Measurements from ENCODE around the gene MYO1B. TPM values are rescaled to one million over a fixed set of nuclear protein-coding genes. Genes with fewer than 3 reads are reported as not detected.

Gene MYO1B
- total and polyA plus RNA-seq, 2 of the 8 experiments (the other 6 are each of a cell fraction or from before 2014, with no cell fraction given): 15.5 to 61.2 TPM

DNA sequence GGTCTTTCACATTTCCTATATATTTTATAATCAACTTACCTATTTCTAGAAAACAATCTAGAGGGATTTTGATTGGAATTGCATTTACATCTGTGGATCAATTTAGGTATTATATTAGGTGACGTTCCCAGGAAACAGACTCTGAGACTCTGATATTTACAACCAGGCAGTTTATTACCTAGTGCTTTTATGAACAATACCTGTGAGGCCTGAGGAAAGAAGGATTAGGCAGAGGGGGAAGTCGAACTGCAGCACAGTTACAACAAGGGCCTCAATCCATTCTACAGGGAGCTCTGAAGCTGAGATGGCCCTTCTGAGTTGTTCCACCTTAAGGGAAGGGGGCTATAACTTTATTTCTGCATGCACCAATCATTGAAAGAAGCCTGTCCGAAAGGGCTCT, 206.9 kb downstream of the MYO1B start:
- Histone ChIP-seq H3K14ac (ENCODE audit: insufficient read length) (no peak overlapping the region), H4K8ac (ENCODE audit: extremely low read depth, insufficient read depth, low read length) (no peak overlapping the region), H2AK5ac (ENCODE audit: low read depth, low read length) (no peak overlapping the region), H2BK5ac (ENCODE audit: low read depth, low read length) (no peak overlapping the region), H2BK20ac (ENCODE audit: low read length) (no peak overlapping the region), H3K4me1 (replicated peaks in 1 of 4; ENCODE audit: control insufficient read depth in 3 of 4, insufficient read depth in 4 of 4, low read length in 3 of 4) (no peaks in the 10 kb centered on the region), H3K9me3 (ENCODE audit: insufficient read depth in 2 of 2, low read depth in 1 of 2, low read length in 1 of 2) (peaks cover 11 to 16% of the 10 kb centered on the region in 2 experiments), H3K79me2 (ENCODE audit: control insufficient read depth in 1 of 2, insufficient read depth in 2 of 2, low read length in 2 of 2) (no peaks in the 10 kb centered on the region), H3K4me2 (ENCODE audit: insufficient read depth in 1 of 2, low read depth in 2 of 2, low read length in 2 of 2) (no peak overlapping the region), H3K23me2 (ENCODE audit: low read depth, low read length) (no peaks in the 10 kb centered on the region), H3K36me3 (ENCODE audit: control insufficient read depth in 2 of 4, insufficient read depth in 4 of 4, low read length in 3 of 4) (no peaks in the 10 kb centered on the region), H2AFZ (ENCODE audit: low read length) (no peak overlapping the region), H4K20me1 (replicated peaks in 1 of 2; ENCODE audit: control insufficient read depth in 1 of 2, insufficient read depth in 2 of 2, low read length in 2 of 2) (no peaks in the 10 kb centered on the region), H3K27me3 (replicated peaks in 1 of 4; ENCODE audit: control insufficient read depth in 3 of 4, extremely low read depth in 1 of 4, insufficient read depth in 3 of 4, low read length in 3 of 4) (no peaks in the 10 kb centered on the region), H3K9ac (replicated peaks in 1 of 4; ENCODE audit: extremely low read depth in 1 of 4, low read depth in 3 of 4, low read length in 3 of 4) (no peak overlapping the region), H3K79me1 (ENCODE audit: low read depth, low read length) (no peaks in the 10 kb centered on the region), H2BK12ac (ENCODE audit: low read depth, low read length) (no peak overlapping the region), H3K23ac (ENCODE audit: insufficient read length) (no peak overlapping the region), H2BK15ac (ENCODE audit: low read length) (no peak overlapping the region), H3K27ac (ENCODE audit: low read depth, low read length) (no peak overlapping the region), H4K5ac (ENCODE audit: insufficient read length, low read depth, low read length) (no peak overlapping the region), H3K56ac (replicated peaks; ENCODE audit: insufficient read length, low read depth, low read length) (no peak overlapping the region), H2BK120ac (replicated peaks; ENCODE audit: low read depth, low read length) (no peak overlapping the region), H3K4me3 (ENCODE audit: extremely low read depth in 1 of 4, insufficient read depth in 2 of 4, low read depth in 3 of 4, low read length in 4 of 4) (no peak overlapping the region), H4K91ac (replicated peaks; ENCODE audit: insufficient read length, low read length) (no peak overlapping the region), H3K4ac (replicated peaks; ENCODE audit: insufficient read length, low read depth, low read length) (no peak overlapping the region), H3K18ac (ENCODE audit: extremely low read depth, low read length) (no peak overlapping the region)
- no peak for TF ChIP-seq FOSL1 (IDR thresholded peaks at IDR 0.05; ENCODE audit: insufficient read depth, low read depth, low read length)
- TF ChIP-seq JUN (IDR thresholded peaks at IDR 0.05; ENCODE audit: low read depth, low read length): no peak
- no peak for TF ChIP-seq JUND (IDR thresholded peaks at IDR 0.05; ENCODE audit: low read length)
- no peak for TF ChIP-seq BRCA1 (IDR thresholded peaks at IDR 0.05; ENCODE audit: low read depth, low read length)
- no peak for TF ChIP-seq SUZ12 (IDR thresholded peaks at IDR 0.05; ENCODE audit: low read length)
- TF ChIP-seq SP4 (IDR thresholded peaks at IDR 0.05; ENCODE audit: low read length): no peak
- TF ChIP-seq SRF (IDR thresholded peaks at IDR 0.05; ENCODE audit: low read depth, low read length): no peak
- 84% methylated on average over 3 of the region's 3 CpGs; no CpG with 5 or more reads in 1 of the 2 experiments for WGBS, 2 experiments (ENCODE audit: extremely low coverage in 1 of 2, insufficient coverage in 1 of 2, insufficient read length in 1 of 2, insufficient replicate concordance in 2 of 2, low coverage in 1 of 2, low lambda C conversion rate in 2 of 2, missing lambda C conversion rate in 1 of 2)
- FAIRE-seq: no peak
- ChIA-PET POLR2A (ENCODE audit: partially characterized antibody) (no interaction called here), CTCF (ENCODE audit: partially characterized antibody) (interaction anchor here (1.6 kb wide), 1 partner anchor 69 kb away, joined by 3 read pairs; no protein-coding TSS in a partner anchor)
- DNase-seq (ENCODE audit: low read depth in 1 of 2, low spot score in 2 of 2): no peak

Data from H1 (cell line).